ENCODE data around the gene ADA.

DNA sequence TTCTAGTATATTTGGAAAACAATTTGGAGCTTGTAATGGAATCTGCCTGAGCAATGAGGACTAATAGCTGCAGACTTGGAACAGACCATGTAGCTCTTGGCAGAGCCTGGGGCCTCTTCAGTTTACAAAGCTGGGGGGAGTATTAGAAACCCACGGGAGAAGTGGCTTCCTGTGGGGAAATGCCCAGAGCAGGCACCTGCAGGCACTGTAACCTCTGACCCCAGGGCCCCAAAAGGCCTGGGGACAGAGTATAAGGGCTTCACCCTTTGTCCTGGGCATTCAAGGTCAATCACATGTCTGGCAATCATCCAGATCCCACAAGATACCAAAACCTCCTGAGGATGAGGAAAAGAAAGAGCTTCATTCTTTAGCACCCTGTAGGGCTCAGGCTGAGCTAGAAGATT, 49.7 kb downstream of the ADA start:
- TF ChIP-seq, protein P1, sequence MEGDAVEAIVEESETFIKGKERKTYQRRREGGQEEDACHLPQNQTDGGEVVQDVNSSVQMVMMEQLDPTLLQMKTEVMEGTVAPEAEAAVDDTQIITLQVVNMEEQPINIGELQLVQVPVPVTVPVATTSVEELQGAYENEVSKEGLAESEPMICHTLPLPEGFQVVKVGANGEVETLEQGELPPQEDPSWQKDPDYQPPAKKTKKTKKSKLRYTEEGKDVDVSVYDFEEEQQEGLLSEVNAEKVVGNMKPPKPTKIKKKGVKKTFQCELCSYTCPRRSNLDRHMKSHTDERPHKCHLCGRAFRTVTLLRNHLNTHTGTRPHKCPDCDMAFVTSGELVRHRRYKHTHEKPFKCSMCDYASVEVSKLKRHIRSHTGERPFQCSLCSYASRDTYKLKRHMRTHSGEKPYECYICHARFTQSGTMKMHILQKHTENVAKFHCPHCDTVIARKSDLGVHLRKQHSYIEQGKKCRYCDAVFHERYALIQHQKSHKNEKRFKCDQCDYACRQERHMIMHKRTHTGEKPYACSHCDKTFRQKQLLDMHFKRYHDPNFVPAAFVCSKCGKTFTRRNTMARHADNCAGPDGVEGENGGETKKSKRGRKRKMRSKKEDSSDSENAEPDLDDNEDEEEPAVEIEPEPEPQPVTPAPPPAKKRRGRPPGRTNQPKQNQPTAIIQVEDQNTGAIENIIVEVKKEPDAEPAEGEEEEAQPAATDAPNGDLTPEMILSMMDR (IDR thresholded peaks at IDR 0.05), result no peak
- TF ChIP-seq POLR2AphosphoS5 (IDR thresholded peaks at IDR 0.05), result peak; percentile 75
